Putamen (tissue), 1 donor: ENCODE results near the gene LCLAT1.

Source experiments
- DNase-seq: peaks from one replicate; pipeline ENCODE4 v3.0.0-alpha.2; 2016; ENCODE audit warnings: low spot score

The LCLAT1 gene

GRCh38 chr2:30643674-30644073 lies 196.6 kb downstream of the LCLAT1 start:
- no peak for DNase-seq

DNA sequence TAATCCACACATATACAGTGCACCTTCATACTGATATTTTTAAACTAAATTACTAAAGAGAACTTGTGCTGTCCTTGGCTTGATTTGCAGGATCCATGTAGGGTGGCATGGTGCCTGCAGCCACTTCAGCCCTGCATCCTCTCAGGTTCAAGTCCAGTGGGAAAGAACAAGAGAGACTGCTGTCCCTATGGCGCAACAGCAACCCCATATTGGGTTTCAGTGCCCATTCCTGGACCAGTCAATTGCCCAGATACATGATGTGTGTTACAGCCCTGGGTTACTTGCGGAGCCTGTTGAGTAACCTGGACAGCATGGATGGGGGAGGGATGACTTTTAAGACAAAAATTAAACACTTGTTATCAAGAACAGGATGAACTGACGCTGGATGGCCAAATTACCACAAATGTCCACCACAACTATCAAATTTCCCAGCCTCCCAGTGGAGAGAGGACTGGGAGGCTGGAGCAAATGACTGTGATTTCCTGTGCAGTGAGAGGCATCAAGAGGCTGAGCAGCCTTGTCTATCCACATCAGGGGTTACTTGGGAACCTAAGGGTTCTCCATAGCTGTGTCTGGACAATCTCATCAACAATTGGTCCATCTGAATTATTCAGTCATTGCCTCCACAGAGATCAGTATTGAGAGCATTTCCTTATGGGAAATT lies 198.2 kb downstream of the LCLAT1 start:
- no peak for DNase-seq

GRCh38 chr2:30645745-30646119 lies 198.7 kb downstream of the LCLAT1 start:
- DNase-seq = no peak

- no peak for DNase-seq
Observed at GRCh38 chr2:30647752-30648457, 200.9 kb downstream of the LCLAT1 start.

DNA sequence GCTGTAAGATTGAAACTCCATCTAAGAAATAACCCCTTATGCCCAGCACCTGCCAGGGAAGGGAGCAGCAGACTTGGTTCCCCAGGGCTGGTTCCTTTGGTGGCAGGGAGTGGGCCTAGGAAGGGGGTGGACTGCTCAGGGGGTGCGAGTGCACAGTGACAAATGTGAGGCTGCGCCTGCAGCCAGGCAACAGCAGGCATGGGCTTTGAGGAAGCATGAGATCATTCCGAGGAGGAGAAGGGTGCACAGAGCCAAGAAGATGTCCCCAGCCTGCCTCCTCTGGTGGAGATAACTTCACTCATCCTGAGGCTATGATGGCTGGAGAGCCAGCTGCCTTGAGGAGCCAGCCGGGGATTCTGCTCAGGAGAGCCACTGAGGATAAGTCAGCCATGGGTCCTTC lies 202.2 kb downstream of the LCLAT1 start:
- DNase-seq = no peak

DNA sequence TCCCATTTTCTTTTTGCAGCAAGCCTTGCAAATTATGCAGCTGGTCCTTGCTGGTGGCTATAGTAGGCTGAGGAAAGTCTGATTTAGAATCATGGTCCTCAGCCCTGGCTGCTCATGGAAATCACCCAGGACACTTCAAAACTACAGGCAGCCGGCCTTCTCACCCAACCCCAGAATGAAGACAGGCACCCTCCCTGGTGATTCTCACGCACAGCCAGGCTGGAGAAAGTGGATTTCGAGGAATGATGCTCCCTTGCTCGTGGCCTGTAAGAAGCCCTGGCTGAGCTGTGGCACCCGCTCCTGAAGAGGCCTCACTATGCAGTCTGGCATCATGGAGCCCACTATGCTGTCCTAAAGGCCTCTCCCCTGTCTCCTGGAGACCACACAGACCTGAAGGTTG lies 202.8 kb downstream of the LCLAT1 start:
- no peak for DNase-seq

- no peak for DNase-seq
Observed at GRCh38 chr2:30652271-30652915, 205.3 kb downstream of the LCLAT1 start.

- no peak for DNase-seq
Observed at GRCh38 chr2:30653847-30654246, 206.8 kb downstream of the LCLAT1 start.

- no peak for DNase-seq
Observed at GRCh38 chr2:30654404-30654803, 207.4 kb downstream of the LCLAT1 start.

GRCh38 chr2:30655211-30655610 lies 208.2 kb downstream of the LCLAT1 start:
- no peak for DNase-seq

GRCh38 chr2:30655660-30656059 lies 208.6 kb downstream of the LCLAT1 start:
- DNase-seq = no peak

DNA sequence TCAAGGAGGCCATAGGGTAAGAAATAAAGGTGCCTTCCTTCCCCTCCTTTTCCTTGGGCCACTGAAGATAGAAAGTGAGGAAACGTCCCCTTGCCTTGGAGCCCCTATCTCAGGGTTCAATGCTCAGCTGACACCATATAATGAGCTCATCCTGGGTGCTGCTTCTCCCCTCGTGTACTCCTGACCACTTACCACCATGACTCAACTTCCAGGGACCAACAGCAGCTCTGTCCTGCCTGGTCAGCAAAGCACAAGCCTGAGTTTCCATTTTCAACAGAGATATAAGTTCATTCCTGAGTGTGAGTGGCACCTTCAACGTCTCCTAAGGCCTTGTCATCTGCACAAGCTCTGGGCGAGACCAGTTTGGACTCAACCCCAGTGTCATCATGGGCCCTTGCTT lies 209.0 kb downstream of the LCLAT1 start:
- DNase-seq = no peak

DNA sequence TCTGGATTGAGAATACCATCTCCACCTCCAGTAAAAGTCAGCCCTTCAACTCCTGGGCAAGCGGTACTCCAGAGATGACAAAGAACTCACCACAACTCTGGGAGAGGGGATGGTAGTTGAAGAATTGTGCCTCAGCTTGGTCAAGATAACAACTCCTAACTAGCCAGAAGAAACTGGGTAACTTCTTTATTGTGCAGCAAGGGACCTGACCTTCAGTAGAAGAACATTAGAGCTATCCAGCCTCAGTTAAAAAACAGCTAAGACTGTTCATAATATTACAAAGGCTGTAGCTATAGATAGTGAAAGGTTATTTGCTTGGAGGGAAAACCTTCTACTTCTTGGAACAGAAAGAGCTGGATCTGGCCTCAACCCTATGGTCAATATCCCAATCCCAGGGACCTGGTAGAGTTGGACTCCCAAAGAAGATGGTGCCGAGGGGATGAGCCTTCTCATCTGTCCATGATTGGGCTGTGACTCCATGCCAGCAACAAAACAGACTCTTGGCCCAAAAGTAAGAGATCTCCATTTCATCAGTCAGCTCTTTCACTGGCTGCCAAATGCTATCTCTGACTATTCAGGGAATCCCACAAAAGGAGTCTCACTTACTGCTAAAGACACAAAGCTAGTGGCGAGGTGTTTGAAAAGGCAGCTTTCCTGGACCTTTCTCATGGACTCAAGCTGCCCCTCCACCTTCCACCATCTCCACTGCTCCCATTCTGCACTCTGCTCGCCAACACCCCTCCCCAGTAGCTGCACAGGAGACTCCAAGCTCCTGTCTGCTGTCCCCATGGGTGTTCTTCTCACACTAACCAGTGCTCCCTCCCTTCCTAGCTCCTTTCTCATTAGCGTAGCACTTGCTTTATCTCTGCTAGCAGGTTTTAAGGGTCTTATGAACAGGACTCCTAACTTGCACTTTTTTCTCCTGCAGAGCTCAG lies 214.4 kb downstream of the LCLAT1 start:
- DNase-seq = no peak

- DNase-seq = no peak
Observed at GRCh38 chr2:30662268-30663131, 215.5 kb downstream of the LCLAT1 start.

- DNase-seq = no peak
Observed at GRCh38 chr2:30663321-30663720, 216.3 kb downstream of the LCLAT1 start.

- no peak for DNase-seq
Observed at GRCh38 chr2:30663806-30664205, 216.8 kb downstream of the LCLAT1 start.

DNA sequence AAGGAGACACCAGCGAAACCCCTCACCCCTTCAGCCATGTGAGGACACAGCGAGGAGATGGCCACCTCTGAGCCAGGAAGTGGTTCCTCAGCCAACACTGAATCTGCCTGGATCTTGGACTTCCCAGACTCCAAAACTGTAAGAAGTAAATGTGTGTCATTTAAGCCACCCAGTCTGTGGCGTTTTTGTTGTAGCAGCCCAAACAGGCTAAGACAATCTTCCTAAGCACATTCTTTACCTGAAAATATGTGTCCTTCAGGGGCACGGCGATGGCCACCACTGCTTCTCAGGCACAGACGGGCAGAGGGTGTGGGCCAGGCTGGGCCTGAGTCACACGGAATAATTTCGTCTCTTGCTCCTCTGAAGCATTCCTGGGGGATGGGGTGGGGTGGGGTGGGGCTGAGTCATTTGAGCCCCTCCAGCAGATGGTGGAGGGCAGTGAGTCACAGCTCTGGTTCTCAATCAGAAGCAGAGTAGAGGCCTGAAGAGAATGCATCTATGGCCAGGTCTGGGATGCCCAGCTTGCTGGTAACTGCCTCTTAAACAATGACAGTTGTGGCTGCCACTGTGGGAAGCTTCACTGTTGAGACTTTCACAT lies 217.8 kb downstream of the LCLAT1 start:
- no peak for DNase-seq

- no peak for DNase-seq
Observed at GRCh38 chr2:30665761-30666265, 218.8 kb downstream of the LCLAT1 start.

GRCh38 chr2:30666266-30666874 lies 219.3 kb downstream of the LCLAT1 start:
- no peak for DNase-seq

DNA sequence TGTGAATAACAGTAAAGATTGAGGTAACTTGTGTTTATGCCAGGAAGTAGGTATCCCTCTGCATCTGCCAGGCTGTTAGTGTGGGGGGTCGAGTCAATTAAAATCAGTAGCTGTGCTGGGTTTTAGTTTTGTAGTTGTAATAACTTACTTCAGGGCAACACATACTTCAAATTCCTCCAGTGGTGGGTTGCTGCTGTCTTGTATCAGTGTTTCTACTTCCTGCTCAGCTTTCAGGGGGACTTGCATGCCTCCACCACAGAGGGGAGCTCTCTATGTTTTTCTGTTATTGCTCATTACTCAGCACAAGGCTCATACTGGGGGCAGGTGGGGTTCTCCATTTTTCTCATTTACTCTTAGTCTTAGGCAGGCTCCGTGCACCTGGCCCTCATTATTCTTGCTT lies 223.4 kb downstream of the LCLAT1 start:
- DNase-seq = no peak
